GM12872 (cell line): ENCODE measurements around the gene TAF4.

Experiments used
- CTCF ChIP-seq: IDR thresholded peaks from 3 replicates; pipeline ENCODE4 v1.5.1; 2011; ENCODE audit warnings: low read depth, mild to moderate bottlenecking, low read length, moderate library complexity; ENCODE audit not compliant: insufficient read depth

TAF4 gene

GRCh38 chr20:62014488-62014775, 51.2 kb downstream of the TAF4 start:
- TF ChIP-seq CTCF, result no peak

GRCh38 chr20:62012631-62013030, 53.0 kb downstream of the TAF4 start:
- TF ChIP-seq CTCF, result no peak

- no peak for TF ChIP-seq CTCF
These were observed 53.6 kb downstream of the TAF4 start for GRCh38 chr20:62011938-62012534.

- TF ChIP-seq CTCF, result no peak
These were observed 54.3 kb downstream of the TAF4 start for GRCh38 chr20:62011403-62011790.

GRCh38 chr20:62010551-62011402, 54.9 kb downstream of the TAF4 start:
- TF ChIP-seq CTCF, result peak; percentile 48

- TF ChIP-seq CTCF, result no peak
These were observed 55.7 kb downstream of the TAF4 start for GRCh38 chr20:62009869-62010445.

GRCh38 chr20:62009322-62009721, 56.4 kb downstream of the TAF4 start:
- no peak for TF ChIP-seq CTCF
